HCT116 (cell line): ENCODE measurements around the gene NFATC1. TPM values are rescaled to one million over a fixed set of nuclear protein-coding genes. Genes with fewer than 3 reads are reported as not detected.

Source experiments
- ATAC-seq: fragments of 200-7000 bp; cut with Tn5 transposase; 2 replicates; pipeline ENCODE4 v1.9.1; 2020; ENCODE audit warnings: mild to moderate bottlenecking, moderate library complexity
- BruUV-seq: library from RNA; stranded (reverse); fragments of 400-500 nt; replicated peaks from 2 replicates; lab custom pipeline; 2021; lab: Mats Ljungman, UMichigan
- CTCF ChIA-PET: fragments of 300-600 bp; sonication (Branson Sonifier 250); formaldehyde crosslinking; loops from one replicate; lab custom pipeline; 2021; ENCODE audit warnings: antibody characterized with exemption; lab: Charles Lee
- POLR2A ChIA-PET: fragments of 300-600, 350-600 bp; sonication (Branson Sonifier 250); formaldehyde crosslinking; loops from one replicate; lab custom pipeline; 2021; ENCODE audit warnings: antibody characterized with exemption; lab: Charles Lee
- RAD21 ChIA-PET, 2 experiments: fragments of 300-600 bp; sonication (Branson Sonifier 250); formaldehyde crosslinking; loops; one replicate each; lab custom pipeline; 2023; ENCODE audit warnings: low total read pairs in 2 of 2; ENCODE audit not compliant: uncharacterized antibody in 2 of 2, unreplicated experiment in 2 of 2, low non-redundant PET in 1 of 2; lab: Charles Lee
- DNase-seq: peaks from one replicate; pipeline ENCODE4 v3.0.0-alpha.2; 2010; ENCODE audit warnings: low read depth, low spot score
- H2AFZ ChIP-seq: fragments of 200-600 bp; shearing (Covaris generic), sonication (generic); 2 replicates; pipeline ENCODE4 v1.6.1; 2017; ENCODE audit warnings: low read depth, mixed run types, mixed read lengths, antibody characterized with exemption, low read length; ENCODE audit not compliant: poor library complexity, severe bottlenecking
- H3K27ac ChIP-seq: 2 replicates; pipeline ENCODE4 v1.5.1; 2012; ENCODE audit warnings: low read depth, low read length
- H3K27me3 ChIP-seq: fragments of 200-600 bp; sonication (generic); 2 replicates; pipeline ENCODE4 v1.6.1; 2016; ENCODE audit warnings: mixed run types, low read length, mixed read lengths; ENCODE audit not compliant: insufficient read depth
- H3K36me3 ChIP-seq, 2 experiments: fragments of 200-500 bp in 1 of 2; fragments of 200-600 bp in 1 of 2; sonication (Bioruptor generic) in 1 of 2; sonication (generic) in 1 of 2; 2 replicates each; pipeline versions ENCODE4 v1.5.1 to v1.6.1; 2014 to 2016; ENCODE audit warnings: low read length in 2 of 2, inconsistent platforms in 1 of 2, mixed read lengths in 1 of 2, mixed run types in 1 of 2; ENCODE audit not compliant: insufficient read depth in 2 of 2, control insufficient read depth in 1 of 2
- H3K4me1 ChIP-seq, 2 experiments: fragments of 200-600 bp in 1 of 2; sonication (generic) in 1 of 2; 2 replicates each; pipeline versions ENCODE4 v1.5.1 to v1.6.1; 2012 to 2017; ENCODE audit warnings: low read length in 2 of 2, inconsistent platforms in 1 of 2, mild to moderate bottlenecking in 1 of 2, mixed read lengths in 1 of 2, mixed run types in 1 of 2, moderate library complexity in 1 of 2; ENCODE audit not compliant: insufficient read depth in 2 of 2, control insufficient read depth in 1 of 2
- H3K4me2 ChIP-seq: fragments of 200-600 bp; sonication (generic); 2 replicates; pipeline ENCODE4 v1.6.1; 2017; ENCODE audit warnings: mixed run types, low read length, mixed read lengths
- H3K4me3 ChIP-seq, 2 experiments: fragments of 200-600 bp in 1 of 2; sonication (generic) in 1 of 2; replicated peaks in 1 of 2; 2 replicates each; pipeline ENCODE4 v1.5.1; 2011 to 2016; ENCODE audit warnings: low read length in 2 of 2, control low read depth in 1 of 2, low read depth in 1 of 2, mild to moderate bottlenecking in 1 of 2, mixed read lengths in 1 of 2, mixed run types in 1 of 2
- H3K79me2 ChIP-seq: fragments of 200-600 bp; sonication (generic); 2 replicates; pipeline ENCODE4 v1.6.1; 2017; ENCODE audit warnings: mild to moderate bottlenecking, mixed run types, low read length, moderate library complexity, mixed read lengths; ENCODE audit not compliant: insufficient read depth
- H3K9ac ChIP-seq: fragments of 200-600 bp; sonication (generic); 2 replicates; pipeline ENCODE4 v1.6.1; 2016; ENCODE audit warnings: low read length, mixed read lengths
- H3K9me2 ChIP-seq: fragments of 200-600 bp; sonication (generic), shearing (Covaris generic); 2 replicates; pipeline ENCODE4 v1.6.1; 2017; ENCODE audit warnings: mixed run types, mild to moderate bottlenecking, moderate library complexity; ENCODE audit not compliant: insufficient read depth
- H3K9me3 ChIP-seq, 2 experiments: fragments of 200-500 bp in 1 of 2; fragments of 200-600 bp in 1 of 2; sonication (Bioruptor generic) in 1 of 2; sonication (generic) in 1 of 2; 2 replicates each; pipeline ENCODE4 v1.6.1; 2014 to 2017; ENCODE audit warnings: low read length in 2 of 2, mixed read lengths in 2 of 2, inconsistent platforms in 1 of 2, low read depth in 1 of 2, mild to moderate bottlenecking in 1 of 2, mixed run types in 1 of 2, moderate library complexity in 1 of 2; ENCODE audit not compliant: control insufficient read depth in 1 of 2, insufficient read depth in 1 of 2
- H4K20me1 ChIP-seq: fragments of 200-600 bp; sonication (generic), shearing (Covaris generic); 2 replicates; pipeline ENCODE4 v1.6.1; 2017; ENCODE audit warnings: mixed run types, mild to moderate bottlenecking, moderate library complexity; ENCODE audit not compliant: insufficient read depth
- CBX3 ChIP-seq: IDR thresholded peaks from 2 replicates; pipeline ENCODE4 v1.6.1; 2012; ENCODE audit warnings: low read depth
- ELF1 ChIP-seq: IDR thresholded peaks from 2 replicates; pipeline ENCODE4 v1.6.1; 2012; ENCODE audit warnings: low read depth, borderline replicate concordance
- EZH2 ChIP-seq: fragments of 200-600 bp; sonication (generic); IDR thresholded peaks from 2 replicates; pipeline ENCODE4 v1.6.1; 2017; ENCODE audit warnings: antibody characterized with exemption, mixed run types
- JUND ChIP-seq: IDR thresholded peaks from 2 replicates; pipeline ENCODE4 v1.6.1; 2012
- POLR2AphosphoS5 ChIP-seq: IDR thresholded peaks from 2 replicates; pipeline ENCODE4 v1.6.1; 2011; ENCODE audit warnings: mild to moderate bottlenecking, low read depth, low read length, moderate library complexity
- RAD21 ChIP-seq: IDR thresholded peaks from 2 replicates; pipeline ENCODE4 v1.6.1; 2012; ENCODE audit warnings: low read depth, mild to moderate bottlenecking
- REST ChIP-seq: IDR thresholded peaks from 2 replicates; pipeline ENCODE4 v1.6.1; 2012; ENCODE audit warnings: low read depth
- SIN3A ChIP-seq: IDR thresholded peaks from 2 replicates; pipeline ENCODE4 v1.6.1; 2012; ENCODE audit warnings: low read depth
- SRF ChIP-seq: IDR thresholded peaks from 2 replicates; pipeline ENCODE4 v1.6.1; 2012; ENCODE audit warnings: low read depth
- ZBTB33 ChIP-seq: IDR thresholded peaks from 2 replicates; pipeline ENCODE4 v1.6.1; 2011; ENCODE audit warnings: mild to moderate bottlenecking, low read length, moderate library complexity; ENCODE audit not compliant: insufficient replicate concordance; ENCODE audit errors: extremely low read depth
- ZFX ChIP-seq: fragments of 450-650 bp; IDR thresholded peaks from 2 replicates; pipeline ENCODE4 v1.6.1; 2017
- intact Hi-C: fragments of 100-400 bp; cut with micrococcal nuclease; formaldehyde crosslinking; loops from 2 replicates; pipeline ENCODE4 v1.10.0; 2022
- total RNA-seq: library from RNA; stranded (reverse); gene quantifications from one replicate; pipeline ENCODE4 v1.2.1, GENCODE V29; 2021; ENCODE audit not compliant: unreplicated experiment

The NFATC1 gene
- total RNA-seq, 1 experiment from 2014 or later: 20.8 TPM

GRCh38 chr18:79385708-79386341, 9.9 kb upstream of the NFATC1 start:
- Histone ChIP-seq H3K36me3 (no peaks in the 10 kb centered on the region), H3K9me2 (no peaks in the 10 kb centered on the region), H3K4me2 (no peak overlapping the region), H3K27me3 (no peaks in the 10 kb centered on the region), H2AFZ (no peak overlapping the region), H4K20me1 (no peaks in the 10 kb centered on the region), H3K4me1 (no peaks in the 10 kb centered on the region), H3K9me3 (no peaks in the 10 kb centered on the region), H3K27ac (no peak overlapping the region), H3K9ac (no peak overlapping the region), H3K79me2 (no peaks in the 10 kb centered on the region), H3K4me3 (no peak overlapping the region)
- intact Hi-C loops: no loop called here
- CTCF ChIA-PET: no interaction called here
- RAD21 ChIA-PET: no interaction called here
- DNase-seq (no peak), ATAC-seq (no peak)
- POLR2A ChIA-PET: no interaction called here
- BruUV-seq: no TSS peak
- TF ChIP-seq ZBTB33 (no peak), ZFX (no peak), POLR2AphosphoS5 (no peak), RAD21 (no peak), SRF (no peak), ELF1 (no peak), JUND (no peak), REST (no peak), EZH2 (no peak), CBX3 (no peak), SIN3A (no peak)
